ENCODE measurements around the gene UBE2K. TPM values are rescaled to one million over a fixed set of nuclear protein-coding genes. Genes with fewer than 3 reads are reported as not detected.
"Not testable (repeated sequence)": the region's sequence is repeated elsewhere in the genome, so short reads cannot be mapped to it uniquely, and the experiment has no call there.

UBE2K gene
- total RNA-seq, 1 donor from 2014 or later = 56.6 TPM

DNA sequence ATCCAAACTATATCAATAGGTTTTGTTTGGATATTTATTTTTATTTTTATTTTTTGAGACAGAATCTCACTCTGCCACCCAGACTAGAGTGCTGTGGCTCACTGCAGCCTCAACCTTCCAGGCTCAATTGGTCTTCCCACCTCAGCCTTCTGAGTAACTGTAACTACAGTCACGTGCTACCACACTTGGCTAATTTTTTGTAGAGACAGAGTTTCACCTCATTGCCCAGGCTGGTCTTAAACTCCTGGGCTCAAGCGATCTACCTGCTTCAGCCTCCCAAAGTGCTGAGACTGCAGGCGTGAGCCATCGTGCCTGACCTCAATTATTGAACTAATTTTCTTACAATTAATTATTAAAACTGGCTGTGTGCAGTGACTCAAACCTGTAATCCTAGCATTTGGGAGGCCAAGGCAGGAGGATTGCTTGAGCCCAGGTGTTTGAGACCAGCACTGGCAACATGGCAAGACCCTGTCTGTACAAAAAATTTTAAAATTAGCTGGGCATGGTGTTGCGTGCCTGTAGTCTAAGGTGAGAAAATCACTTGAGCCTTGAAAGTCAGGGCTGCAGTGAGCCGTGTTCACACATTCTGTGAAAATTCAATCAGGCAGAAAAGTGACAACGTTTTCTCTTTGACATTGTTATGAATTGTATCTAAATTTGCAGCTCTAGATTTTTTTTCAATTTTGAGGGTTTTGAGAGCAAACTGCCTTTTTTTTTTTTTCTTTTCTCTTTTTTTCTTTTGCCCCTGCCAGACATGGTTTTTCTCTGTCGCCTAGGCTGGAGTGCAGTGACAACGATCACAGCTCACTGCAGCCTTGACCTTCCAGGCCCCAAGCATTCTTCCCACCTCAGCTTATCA lies 66.0 kb downstream of the UBE2K start:
- intact Hi-C loops (cut with DNase I) = no loop called here
- no peak for ATAC-seq
- no peak for DNase-seq (ENCODE audit: missing footprints)

DNA sequence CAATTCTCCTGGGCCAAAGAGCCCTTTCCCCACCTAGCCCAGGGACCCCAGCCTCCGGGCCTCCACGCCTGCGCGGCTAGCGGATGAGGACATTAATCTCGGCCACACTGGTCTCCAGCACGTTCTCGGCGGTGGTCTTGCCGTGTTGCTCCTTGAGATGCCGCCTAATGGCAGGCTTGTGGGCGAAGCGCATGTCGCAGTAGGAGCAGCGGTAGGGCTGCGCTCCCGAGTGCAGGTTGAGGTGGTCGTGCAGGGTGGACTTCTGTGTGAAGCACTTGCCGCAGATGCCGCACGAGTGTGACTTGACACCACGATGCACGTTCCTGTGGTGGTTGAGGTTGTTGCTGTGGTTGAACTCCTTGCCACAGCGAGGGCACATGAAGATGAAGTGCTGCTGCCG lies 72.1 kb downstream of the UBE2K start:
- intact Hi-C loops (cut with DNase I) = no loop called here
- DNase-seq (ENCODE audit: missing footprints) = no peak
- no peak for ATAC-seq

DNA sequence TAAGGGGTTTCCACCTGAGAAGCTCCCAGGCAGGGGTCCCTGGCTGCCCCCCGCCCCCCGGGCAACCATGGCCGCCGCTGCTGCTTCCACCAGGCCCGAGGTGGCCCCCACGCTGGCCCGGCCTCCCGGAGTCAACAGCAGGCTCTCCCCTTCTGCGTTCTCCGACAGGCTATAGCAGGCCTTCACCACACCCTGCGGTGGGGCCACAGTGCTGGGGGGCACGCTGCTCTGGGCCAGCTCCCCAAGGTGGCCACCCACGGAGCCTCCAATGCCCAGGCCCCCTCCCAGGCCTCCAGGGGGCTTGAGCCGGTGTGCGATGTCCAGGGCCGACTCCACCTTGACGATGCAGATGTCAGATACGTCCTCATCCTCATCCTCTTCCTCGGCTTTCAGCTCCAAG lies 72.5 kb downstream of the UBE2K start:
- ATAC-seq (no peak), DNase-seq (ENCODE audit: missing footprints) (no peak)
- intact Hi-C loops (cut with DNase I) = no loop called here

DNA sequence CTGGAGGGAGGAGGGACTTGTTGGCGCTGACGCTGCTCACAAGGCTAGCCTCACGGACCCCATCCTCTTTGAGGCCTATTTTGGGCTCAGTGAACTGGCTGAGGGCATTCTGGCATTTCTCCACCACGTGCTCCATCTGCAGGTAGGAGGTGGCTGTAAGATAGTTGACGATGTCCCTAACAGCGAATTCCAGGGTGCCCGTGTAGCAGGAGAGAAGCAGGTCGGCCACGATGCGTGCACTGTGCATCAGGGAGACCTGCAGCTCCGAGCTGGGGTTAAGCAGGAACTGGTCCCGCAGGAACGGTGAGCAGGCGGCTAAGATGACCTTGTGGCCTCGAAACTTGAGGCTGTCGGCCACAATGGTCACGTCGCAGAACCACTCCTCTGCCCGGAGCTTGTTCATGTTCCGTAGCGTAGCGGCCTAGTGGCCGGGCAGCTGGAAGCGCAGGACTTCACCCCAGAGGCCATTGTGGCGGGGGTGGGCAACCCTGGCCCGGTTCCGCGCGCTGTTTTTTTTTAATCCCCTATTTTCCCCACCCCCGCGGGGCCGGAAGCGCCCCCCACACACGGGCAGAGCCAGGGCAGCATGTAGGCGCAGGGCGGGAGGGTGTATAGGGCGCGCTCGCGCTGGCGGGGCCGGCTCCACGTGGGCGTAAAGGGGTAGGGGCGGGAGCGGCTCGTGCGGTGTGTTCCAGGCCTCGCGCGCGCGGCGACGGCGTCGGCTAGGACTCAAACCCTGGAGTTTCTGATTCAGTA lies 73.2 kb downstream of the UBE2K start:
- intact Hi-C loops (cut with DNase I) = no loop called here
- ATAC-seq = no peak

DNA sequence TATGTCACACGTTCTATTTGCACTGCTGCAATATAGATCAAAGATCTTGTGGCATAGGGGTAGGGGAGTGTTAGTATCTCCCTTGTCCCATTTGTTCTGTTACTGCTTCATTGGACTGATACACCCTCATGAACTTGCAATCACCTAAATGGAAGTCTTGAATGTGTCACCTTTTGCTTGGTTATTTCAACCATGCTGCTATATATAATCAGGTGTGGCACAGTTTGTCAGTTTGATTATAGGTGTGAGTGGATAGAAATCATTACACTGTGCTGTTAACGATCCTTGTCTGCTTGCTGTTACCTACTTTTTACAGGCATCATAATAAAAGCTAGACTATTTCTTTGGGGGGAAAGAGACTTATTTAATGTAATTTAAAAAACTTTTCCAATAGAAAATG lies 84.1 kb downstream of the UBE2K start:
- DNase-seq (ENCODE audit: missing footprints); intact Hi-C loops (cut with DNase I); ATAC-seq: not testable (repeated sequence)

More for the DNA sequence above, 73.2 kb downstream of the UBE2K start:
- DNase-seq (ENCODE audit: missing footprints) = no peak

DNA sequence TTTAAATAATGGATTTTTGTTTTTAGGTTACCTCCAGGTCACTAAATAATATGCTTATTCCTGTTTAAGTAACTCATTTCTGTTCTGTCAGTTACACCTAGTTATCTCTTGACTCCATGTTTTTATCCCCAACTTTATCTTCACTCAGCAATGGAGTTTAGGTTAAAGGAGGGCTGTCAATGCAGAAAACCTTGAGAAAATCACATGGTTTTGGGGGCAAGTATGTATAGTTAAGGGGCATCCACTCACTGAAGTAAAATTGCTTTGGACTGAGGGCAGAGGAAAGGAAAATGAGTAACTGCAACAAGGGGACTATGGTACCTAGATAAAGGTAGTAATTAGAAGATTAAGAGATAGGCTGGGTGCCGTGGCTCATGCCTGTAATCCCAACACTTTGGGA lies 87.1 kb downstream of the UBE2K start:
- intact Hi-C loops (cut with DNase I) = no loop called here
- ATAC-seq (no peak), DNase-seq (ENCODE audit: missing footprints) (no peak)

GRCh38 chr4:39786838-39787237 lies 88.9 kb downstream of the UBE2K start:
- intact Hi-C loops (cut with DNase I) = no loop called here

DNA sequence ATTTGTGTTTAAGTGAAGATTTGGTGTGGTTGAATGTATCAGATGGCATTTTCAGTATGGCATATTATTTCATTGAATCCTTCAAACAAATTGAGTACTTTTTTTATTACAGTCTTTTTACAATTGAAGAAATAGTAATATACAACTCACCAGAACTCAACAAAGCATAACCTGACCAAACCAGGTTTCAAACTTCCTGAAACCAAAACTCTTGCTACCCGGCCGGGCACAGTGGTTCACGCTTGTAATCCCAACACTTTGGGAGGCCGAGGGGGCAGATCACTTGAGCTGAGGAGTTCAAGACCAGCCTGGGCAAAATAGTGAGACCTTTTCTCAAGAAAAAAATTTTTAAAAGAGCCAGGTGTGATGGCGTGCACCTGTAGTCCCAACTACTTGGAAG lies 94.2 kb downstream of the UBE2K start:
- DNase-seq (ENCODE audit: missing footprints) (no peak), ATAC-seq (no peak)
- intact Hi-C loops (cut with DNase I) = no loop called here

More at GRCh38 chr4:39786838-39787237, 88.9 kb downstream of the UBE2K start:
- DNase-seq (ENCODE audit: missing footprints) (no peak), ATAC-seq (no peak)

DNA sequence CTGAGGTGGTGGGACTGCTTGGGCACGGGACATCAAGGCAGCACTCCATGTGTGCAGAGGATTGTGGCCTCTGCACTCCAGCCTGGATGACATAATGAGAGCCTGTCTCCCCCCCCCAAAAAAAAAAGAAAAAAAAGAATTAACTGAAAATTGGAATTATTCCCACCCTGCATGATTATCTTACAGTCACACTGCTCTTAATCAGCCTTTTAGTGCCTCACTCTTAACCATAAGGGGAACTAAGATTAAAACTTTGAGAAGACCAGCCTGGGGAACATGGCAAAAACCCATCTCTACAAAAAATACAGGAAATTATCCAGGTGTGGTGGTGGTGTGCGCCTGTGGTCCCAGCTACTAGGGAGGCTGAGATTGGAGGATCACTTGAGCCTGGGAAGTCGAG lies 94.6 kb downstream of the UBE2K start:
- intact Hi-C loops (cut with DNase I) = no loop called here
- DNase-seq (ENCODE audit: missing footprints) = no peak
- ATAC-seq = no peak

DNA sequence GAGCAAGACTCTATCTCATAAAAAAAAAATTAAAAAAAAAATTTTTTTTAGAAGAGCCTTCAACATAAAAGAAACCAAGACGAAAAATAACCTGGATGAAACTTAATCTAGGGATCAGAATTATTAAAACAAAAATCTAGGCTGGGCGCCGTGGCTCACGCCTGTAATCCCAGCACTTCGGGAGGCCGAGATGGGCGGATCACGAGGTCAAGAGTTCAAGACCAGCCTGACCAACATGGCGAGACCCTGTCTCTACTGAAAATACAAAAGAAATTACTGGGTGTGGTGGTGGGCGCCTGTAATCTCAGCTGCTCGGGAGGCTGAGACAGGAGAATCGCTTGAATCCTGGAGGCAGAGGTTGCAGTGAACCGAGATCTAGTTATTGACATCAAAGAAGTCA lies 95.0 kb downstream of the UBE2K start:
- DNase-seq (ENCODE audit: missing footprints); intact Hi-C loops (cut with DNase I); ATAC-seq: not testable (repeated sequence)

DNA sequence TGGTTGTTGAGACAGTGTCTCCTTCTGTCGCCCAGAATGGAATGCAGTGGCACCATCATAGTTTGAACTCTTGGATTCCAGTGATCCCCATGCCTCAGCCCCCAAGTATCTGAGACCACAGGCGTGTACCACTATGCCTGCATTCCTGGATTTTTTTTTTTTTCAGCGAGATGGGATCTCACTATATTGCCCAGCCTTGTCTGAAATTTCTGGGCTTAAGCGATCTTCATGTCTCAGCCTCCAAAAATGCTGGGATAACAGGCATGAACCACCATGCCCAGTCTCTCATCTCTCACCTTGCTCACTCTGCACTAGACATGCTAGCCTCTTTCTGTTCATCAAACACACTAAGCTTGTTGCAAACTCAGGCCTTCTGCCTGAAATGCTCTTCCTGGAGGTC lies 104.1 kb downstream of the UBE2K start:
- ATAC-seq = no peak
- DNase-seq (ENCODE audit: missing footprints) = no peak
- intact Hi-C loops (cut with DNase I) = no loop called here

GRCh38 chr4:39808231-39808749 lies 110.4 kb downstream of the UBE2K start:
- intact Hi-C loops (cut with DNase I) = no loop called here
- ATAC-seq = no peak
- DNase-seq (ENCODE audit: missing footprints) = no peak

DNA sequence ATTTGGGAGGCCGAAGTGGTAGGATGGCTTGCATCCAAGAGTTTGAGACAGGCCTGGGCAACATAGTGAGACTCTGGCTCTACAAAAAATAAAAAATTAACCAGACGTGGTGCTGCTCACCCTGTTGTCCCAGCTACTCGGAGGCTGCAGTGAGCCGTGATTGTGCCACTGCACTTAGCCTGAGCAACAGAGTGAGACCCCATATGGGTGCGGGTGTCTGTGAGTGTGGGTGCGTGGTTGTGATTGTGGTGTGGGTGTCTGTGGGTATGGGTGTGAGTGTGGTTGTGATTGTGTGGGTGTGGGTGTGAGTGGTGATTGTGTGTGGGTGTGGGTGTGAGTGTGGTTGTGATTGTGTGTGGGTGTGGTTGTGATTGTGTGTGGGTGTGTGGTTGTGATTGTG lies 114.6 kb downstream of the UBE2K start:
- intact Hi-C loops (cut with DNase I) = no loop called here

DNA sequence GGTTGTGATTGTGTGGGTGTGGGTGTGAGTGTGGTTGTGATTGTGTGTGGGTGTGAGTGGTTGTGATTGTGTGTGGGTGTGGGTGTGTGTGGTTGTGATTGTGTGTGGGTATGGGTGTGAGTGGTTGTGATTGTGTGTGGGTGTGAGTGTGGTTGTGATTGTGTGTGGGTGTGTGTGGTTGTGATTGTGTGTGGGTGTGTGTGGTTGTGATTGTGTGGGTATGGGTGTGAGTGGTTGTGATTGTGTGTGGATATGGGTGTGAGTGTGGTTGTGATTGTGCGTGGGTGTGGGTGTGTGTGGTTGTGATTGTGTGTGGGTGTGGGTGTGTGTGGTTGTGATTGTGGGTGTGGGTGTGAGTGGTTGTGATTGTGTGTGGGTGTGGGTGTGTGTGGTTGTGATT lies 115.1 kb downstream of the UBE2K start:
- DNase-seq (ENCODE audit: missing footprints); ATAC-seq; intact Hi-C loops (cut with DNase I): not testable (repeated sequence)

More for the DNA sequence above, 114.6 kb downstream of the UBE2K start:
- DNase-seq (ENCODE audit: missing footprints) (no peak), ATAC-seq (no peak)

- ATAC-seq; DNase-seq (ENCODE audit: missing footprints); intact Hi-C loops (cut with DNase I): not testable (repeated sequence)
Observed at GRCh38 chr4:39813761-39814160, 115.8 kb downstream of the UBE2K start.

DNA sequence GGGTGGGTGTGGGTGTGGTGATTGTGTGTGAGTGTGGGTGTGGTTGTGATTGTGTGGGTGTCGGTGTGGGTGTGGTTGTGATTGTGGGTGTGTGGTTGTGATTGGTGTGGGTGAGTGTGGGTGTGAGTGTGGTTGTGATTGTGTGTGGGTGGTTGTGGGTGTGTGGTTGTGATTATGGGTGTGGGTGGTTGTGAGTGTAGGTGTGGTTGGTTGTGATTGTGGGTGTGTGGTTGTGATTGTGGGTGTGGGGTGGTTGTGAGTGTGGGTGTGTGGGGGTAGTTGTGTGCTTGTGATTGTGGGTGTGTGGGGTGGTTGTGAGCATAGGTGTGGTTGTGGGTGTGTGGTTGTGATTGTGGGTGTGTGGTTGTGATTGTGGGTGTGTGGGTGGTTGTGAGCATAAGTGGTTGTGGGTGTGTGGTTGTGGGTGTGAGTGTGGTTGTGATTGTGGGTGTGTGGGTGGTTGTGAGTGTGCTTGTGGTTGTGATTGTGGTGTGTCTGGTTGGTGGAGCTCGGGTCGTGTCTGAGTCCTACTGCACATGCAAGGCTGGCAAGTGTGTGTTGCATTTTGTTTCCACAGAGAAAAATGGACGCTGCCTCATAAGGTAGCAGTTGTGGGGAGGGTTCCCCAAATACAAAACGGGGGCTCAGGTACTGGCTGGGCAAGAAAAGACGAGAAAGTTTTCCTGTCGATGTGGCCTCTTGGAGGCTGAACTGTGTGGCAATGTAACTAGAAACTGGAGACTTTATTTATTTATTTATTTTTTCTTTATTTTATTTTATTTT lies 116.7 kb downstream of the UBE2K start:
- intact Hi-C loops (cut with DNase I) = no loop called here
- DNase-seq (ENCODE audit: missing footprints) (no peak), ATAC-seq (no peak)

- intact Hi-C loops (cut with DNase I) = no loop called here
- ATAC-seq (no peak), DNase-seq (ENCODE audit: missing footprints) (no peak)
Observed at GRCh38 chr4:39818646-39819045, 120.7 kb downstream of the UBE2K start.

GRCh38 chr4:39820186-39820585 lies 122.2 kb downstream of the UBE2K start:
- ATAC-seq = no peak
- no peak for DNase-seq (ENCODE audit: missing footprints)
- intact Hi-C loops (cut with DNase I) = no loop called here

DNA sequence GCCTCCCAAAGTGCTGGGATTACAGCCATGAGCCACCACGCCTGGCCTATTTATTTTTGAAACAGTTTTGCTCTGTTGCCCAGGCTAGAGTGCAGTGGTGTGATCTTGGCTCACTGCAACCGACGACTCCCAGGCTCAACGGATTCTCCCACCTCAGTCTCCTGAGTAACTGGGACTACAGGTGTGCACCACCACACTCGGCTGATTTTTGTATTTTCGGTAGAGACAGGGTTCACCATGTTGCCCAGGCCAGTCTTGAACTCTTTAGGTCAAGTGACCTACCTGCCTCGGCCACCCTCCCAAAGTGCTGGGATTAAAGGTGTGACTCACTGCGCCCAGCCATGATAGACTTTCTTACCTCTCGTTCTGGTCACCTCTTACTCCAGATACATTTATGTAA lies 124.0 kb downstream of the UBE2K start:
- intact Hi-C loops (cut with DNase I) = no loop called here
- ATAC-seq = no peak
- DNase-seq (ENCODE audit: missing footprints) = no peak

Data from Right ventricle myocardium inferior (tissue), 1 donor.